Measurements from ENCODE around the gene NFATC3. TPM values are rescaled to one million over a fixed set of nuclear protein-coding genes. Genes with fewer than 3 reads are reported as not detected.

NFATC3 gene
- total and polyA plus RNA-seq, 2 experiments from 2014 or later = 13.1 to 35.9 TPM

DNA sequence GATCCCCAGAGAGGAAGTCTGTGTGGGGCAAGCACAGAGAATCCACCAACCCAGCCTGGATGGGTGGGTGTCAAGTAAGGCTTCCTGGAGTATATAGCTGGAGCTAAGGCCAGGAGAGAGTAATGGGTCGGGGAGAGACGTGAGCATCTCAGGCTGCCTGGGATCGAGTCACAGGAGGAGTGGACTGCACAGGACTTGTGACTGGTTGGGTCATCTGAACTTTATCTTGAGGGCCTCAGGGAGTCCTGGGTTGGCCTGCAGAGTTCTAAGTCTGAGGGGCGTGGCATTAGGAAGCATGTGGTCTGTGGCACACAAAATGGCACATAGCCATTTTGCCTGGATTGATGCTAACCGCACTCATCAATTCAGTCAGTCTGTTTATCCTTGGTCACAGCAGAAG, 161.5 kb downstream of the NFATC3 start:
- Histone ChIP-seq H3K4me3 (no peak overlapping the region), H3K27me3 (no peaks in the 10 kb centered on the region), H3K4me1 (ENCODE audit: insufficient read depth) (peaks cover 7% of the 10 kb centered on the region), H3K36me3 (replicated peaks; ENCODE audit: insufficient read depth, low read depth) (no peaks in the 10 kb centered on the region), H4K20me1 (ENCODE audit: insufficient read depth, poor library complexity, severe bottlenecking) (no peaks in the 10 kb centered on the region), H3K9me2 (replicated peaks; ENCODE audit: insufficient read depth) (no peaks in the 10 kb centered on the region), H3K79me2 (peaks cover 9% of the 10 kb centered on the region), H3K4me2 (no peak overlapping the region), H2AFZ (no peak overlapping the region), H3K9me3 (ENCODE audit: low read depth) (no peaks in the 10 kb centered on the region), H3K27ac (no peak overlapping the region)
- 94% methylated on average over 5 of the region's 5 CpGs for WGBS (ENCODE audit: low lambda C conversion rate, missing lambda C conversion rate)
- no peak for DNase-seq (ENCODE audit: low spot score)
- TF ChIP-seq EZH2 (IDR thresholded peaks at IDR 0.05; ENCODE audit: borderline replicate concordance) (no peak), CTCF (IDR thresholded peaks at IDR 0.05; ENCODE audit: poor library complexity) (no peak), EZH2phosphoT487 (IDR thresholded peaks at IDR 0.05; ENCODE audit: low read depth, severe bottlenecking, unreplicated experiment) (no peak)

- H3K4me2 ChIP-seq = no peak overlapping the region
- 98% methylated on average over 4 of the region's 4 CpGs for WGBS (ENCODE audit: low lambda C conversion rate, missing lambda C conversion rate)
- H3K9me3 ChIP-seq (ENCODE audit: low read depth) = no peaks in the 10 kb centered on the region
- no peak overlapping the region for H3K4me3 ChIP-seq
- no peaks in the 10 kb centered on the region for H3K27me3 ChIP-seq
- no peaks in the 10 kb centered on the region for H3K9me2 ChIP-seq (replicated peaks; ENCODE audit: insufficient read depth)
- no peaks in the 10 kb centered on the region for H4K20me1 ChIP-seq (ENCODE audit: insufficient read depth, poor library complexity, severe bottlenecking)
- no peak for DNase-seq (ENCODE audit: low spot score)
- H3K36me3 ChIP-seq (replicated peaks; ENCODE audit: insufficient read depth, low read depth) = no peaks in the 10 kb centered on the region
- H2AFZ ChIP-seq = no peak overlapping the region
- TF ChIP-seq CTCF (IDR thresholded peaks at IDR 0.05; ENCODE audit: poor library complexity) (no peak), EZH2phosphoT487 (IDR thresholded peaks at IDR 0.05; ENCODE audit: low read depth, severe bottlenecking, unreplicated experiment) (no peak), EZH2 (IDR thresholded peaks at IDR 0.05; ENCODE audit: borderline replicate concordance) (no peak)
- peaks cover 9% of the 10 kb centered on the region for H3K79me2 ChIP-seq
- peaks cover 7% of the 10 kb centered on the region for H3K4me1 ChIP-seq (ENCODE audit: insufficient read depth)
- H3K27ac ChIP-seq = no peak overlapping the region
Observed at GRCh38 chr16:68247400-68247799, 162.2 kb downstream of the NFATC3 start.

DNA sequence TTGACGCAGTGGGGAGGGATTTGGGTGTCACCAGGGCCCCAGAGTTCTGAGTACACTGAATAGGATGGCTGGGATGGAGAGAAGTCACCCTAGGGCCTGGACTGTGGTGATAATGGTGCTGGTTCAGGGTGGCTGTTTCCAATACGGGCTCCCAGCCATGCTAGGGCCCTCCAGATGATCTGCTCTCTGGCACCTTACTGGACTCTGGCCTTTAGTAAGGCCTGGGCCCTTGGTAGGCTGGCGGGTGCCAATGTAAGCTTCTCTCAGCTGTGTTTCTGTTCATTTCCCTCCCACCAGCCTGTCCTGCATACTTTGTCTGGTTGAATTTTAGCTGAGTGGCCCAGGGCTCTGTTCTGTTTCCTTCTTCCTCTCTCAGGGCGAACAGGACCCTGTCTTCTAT, 162.8 kb downstream of the NFATC3 start:
- no peak overlapping the region for H3K27ac ChIP-seq
- no peak overlapping the region for H2AFZ ChIP-seq
- H3K4me2 ChIP-seq = no peak overlapping the region
- DNase-seq (ENCODE audit: low spot score) = no peak
- no peaks in the 10 kb centered on the region for H3K27me3 ChIP-seq
- H3K79me2 ChIP-seq = peaks cover 9% of the 10 kb centered on the region
- H3K4me1 ChIP-seq (ENCODE audit: insufficient read depth) = peaks cover 7% of the 10 kb centered on the region
- H4K20me1 ChIP-seq (ENCODE audit: insufficient read depth, poor library complexity, severe bottlenecking) = no peaks in the 10 kb centered on the region
- no peaks in the 10 kb centered on the region for H3K9me3 ChIP-seq (ENCODE audit: low read depth)
- no peaks in the 10 kb centered on the region for H3K36me3 ChIP-seq (replicated peaks; ENCODE audit: insufficient read depth, low read depth)
- WGBS (ENCODE audit: low lambda C conversion rate, missing lambda C conversion rate) = 92% methylated on average over 4 of the region's 4 CpGs
- TF ChIP-seq CTCF (IDR thresholded peaks at IDR 0.05; ENCODE audit: poor library complexity) (no peak), EZH2phosphoT487 (IDR thresholded peaks at IDR 0.05; ENCODE audit: low read depth, severe bottlenecking, unreplicated experiment) (no peak), EZH2 (IDR thresholded peaks at IDR 0.05; ENCODE audit: borderline replicate concordance) (no peak)
- H3K9me2 ChIP-seq (replicated peaks; ENCODE audit: insufficient read depth) = no peaks in the 10 kb centered on the region
- no peak overlapping the region for H3K4me3 ChIP-seq

GRCh38 chr16:68249371-68249770, 164.2 kb downstream of the NFATC3 start:
- H3K9me3 ChIP-seq (ENCODE audit: low read depth) = no peaks in the 10 kb centered on the region
- H3K9me2 ChIP-seq (replicated peaks; ENCODE audit: insufficient read depth) = no peaks in the 10 kb centered on the region
- no peaks in the 10 kb centered on the region for H3K27me3 ChIP-seq
- peaks cover 7% of the 10 kb centered on the region for H3K4me1 ChIP-seq (ENCODE audit: insufficient read depth)
- DNase-seq (ENCODE audit: low spot score) = no peak
- H3K4me3 ChIP-seq = no peak overlapping the region
- 97% methylated on average over 4 of the region's 4 CpGs for WGBS (ENCODE audit: low lambda C conversion rate, missing lambda C conversion rate)
- no peaks in the 10 kb centered on the region for H3K36me3 ChIP-seq (replicated peaks; ENCODE audit: insufficient read depth, low read depth)
- H3K4me2 ChIP-seq = no peak overlapping the region
- no peaks in the 10 kb centered on the region for H4K20me1 ChIP-seq (ENCODE audit: insufficient read depth, poor library complexity, severe bottlenecking)
- no peak overlapping the region for H3K27ac ChIP-seq
- no peak for TF ChIP-seq CTCF (IDR thresholded peaks at IDR 0.05; ENCODE audit: poor library complexity)
- TF ChIP-seq EZH2phosphoT487 (IDR thresholded peaks at IDR 0.05; ENCODE audit: low read depth, severe bottlenecking, unreplicated experiment) = no peak
- TF ChIP-seq EZH2 (IDR thresholded peaks at IDR 0.05; ENCODE audit: borderline replicate concordance) = no peak
- H3K79me2 ChIP-seq = peaks cover 9% of the 10 kb centered on the region
- no peak overlapping the region for H2AFZ ChIP-seq
